NCI-H82 treated with DMSO at 0.1 percent for 48 hours (cell line): Measurements from ENCODE around the gene FBLN1.

Experiments used
- DNase-seq: peaks from one replicate; lab custom pipeline; 2025; ENCODE audit not compliant: unreplicated experiment; lab: John Stamatoyannopoulos, UW

Gene FBLN1

GRCh38 chr22:45503816-45504372, 1.2 kb downstream of the FBLN1 start:
- DNase-seq: no peak

GRCh38 chr22:45504373-45505341, 2.0 kb downstream of the FBLN1 start:
- DNase-seq: no peak

GRCh38 chr22:45505991-45506747, 3.5 kb downstream of the FBLN1 start:
- no peak for DNase-seq

- no peak for DNase-seq
Measured at GRCh38 chr22:45506816-45507360, 4.2 kb downstream of the FBLN1 start.

- no peak for DNase-seq
Measured at GRCh38 chr22:45507798-45508197, 5.1 kb downstream of the FBLN1 start.

- no peak for DNase-seq
Measured at GRCh38 chr22:45508814-45509213, 6.1 kb downstream of the FBLN1 start.

GRCh38 chr22:45510376-45511232, 7.9 kb downstream of the FBLN1 start:
- DNase-seq: no peak

GRCh38 chr22:45511847-45512261, 9.2 kb downstream of the FBLN1 start:
- DNase-seq: no peak

- DNase-seq: no peak
Measured at GRCh38 chr22:45512363-45512762, 9.7 kb downstream of the FBLN1 start.

GRCh38 chr22:45515676-45516075, 13.0 kb downstream of the FBLN1 start:
- DNase-seq: no peak

GRCh38 chr22:45516163-45516562, 13.5 kb downstream of the FBLN1 start:
- no peak for DNase-seq

- DNase-seq: no peak
Measured at GRCh38 chr22:45516923-45517675, 14.4 kb downstream of the FBLN1 start.

GRCh38 chr22:45518136-45518535, 15.5 kb downstream of the FBLN1 start:
- no peak for DNase-seq

- no peak for DNase-seq
Measured at GRCh38 chr22:45518580-45518991, 15.9 kb downstream of the FBLN1 start.

GRCh38 chr22:45521178-45521577, 18.5 kb downstream of the FBLN1 start:
- DNase-seq: no peak

GRCh38 chr22:45522462-45522861, 19.8 kb downstream of the FBLN1 start:
- no peak for DNase-seq

- DNase-seq: no peak
Measured at GRCh38 chr22:45524157-45524556, 21.5 kb downstream of the FBLN1 start.

- DNase-seq: no peak
Measured at GRCh38 chr22:45524966-45525365, 22.3 kb downstream of the FBLN1 start.

- DNase-seq: no peak
Measured at GRCh38 chr22:45525480-45525879, 22.8 kb downstream of the FBLN1 start.

- DNase-seq: no peak
Measured at GRCh38 chr22:45526281-45526680, 23.6 kb downstream of the FBLN1 start.
